ENCODE data around the gene CSHL1.
"Not testable (repeated sequence)": the region's sequence is repeated elsewhere in the genome, so short reads cannot be mapped to it uniquely, and the experiment has no call there.

The CSHL1 gene

DNA sequence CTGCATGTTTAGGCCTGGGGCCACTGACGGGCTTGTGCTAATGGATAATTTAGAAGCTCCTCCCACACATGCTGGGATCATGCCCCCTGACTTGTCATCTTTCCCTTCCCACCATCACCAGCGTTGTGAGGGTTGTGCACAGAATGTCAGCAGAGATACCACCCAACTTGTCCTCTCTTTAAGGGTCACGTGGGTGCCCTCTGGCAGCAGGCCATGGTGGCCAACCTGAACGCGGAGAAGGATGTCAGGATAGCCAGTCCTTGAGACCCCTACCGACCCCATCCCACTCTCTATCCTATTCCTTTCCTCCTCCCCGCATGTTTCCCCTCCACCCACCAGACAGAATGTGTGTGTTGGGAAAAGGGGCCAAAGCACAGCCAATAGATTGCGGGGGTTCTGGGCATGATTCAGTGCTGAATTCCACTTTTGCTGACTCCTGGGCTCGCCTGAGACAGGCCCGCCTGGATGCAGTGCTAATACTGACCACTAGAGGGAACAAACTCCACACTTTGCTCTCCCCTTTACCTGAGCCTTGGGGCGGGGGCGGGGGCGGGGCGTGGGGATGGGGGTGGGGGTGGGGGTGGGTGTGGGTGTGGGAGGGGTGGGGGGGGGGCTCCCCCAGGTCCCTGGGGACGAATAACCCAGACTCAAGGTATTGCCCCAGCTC, 29.0 kb downstream of the CSHL1 start, which contains the start of gene GH2:
GH2 (minus strand) TSS at position 10 of the 667 bp plus-strand sequence. CDS start 143 bp downstream, outside the sequence.
- peak; percentile 70 for DNase-seq

DNA sequence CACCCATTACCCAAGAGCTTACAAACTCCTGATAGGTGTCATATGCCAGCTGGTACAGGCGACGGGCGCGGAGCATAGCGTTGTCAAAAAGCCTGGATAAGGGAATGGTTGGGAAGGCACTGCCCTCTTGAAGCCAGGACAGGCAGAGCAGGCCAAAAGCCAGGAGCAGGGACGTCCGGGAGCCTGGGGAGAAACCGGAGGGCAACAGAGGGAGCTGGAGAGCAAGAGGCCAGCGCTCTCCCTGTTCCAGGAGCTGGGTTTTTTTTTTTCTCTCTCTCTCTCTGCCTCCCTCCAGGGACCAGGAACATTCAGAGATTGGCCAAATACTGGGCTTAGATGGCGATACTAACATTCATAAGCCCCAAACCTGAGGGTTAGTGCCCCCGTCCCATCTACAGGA, 29.7 kb downstream of the CSHL1 start:
- DNase-seq: not testable (repeated sequence)

DNA sequence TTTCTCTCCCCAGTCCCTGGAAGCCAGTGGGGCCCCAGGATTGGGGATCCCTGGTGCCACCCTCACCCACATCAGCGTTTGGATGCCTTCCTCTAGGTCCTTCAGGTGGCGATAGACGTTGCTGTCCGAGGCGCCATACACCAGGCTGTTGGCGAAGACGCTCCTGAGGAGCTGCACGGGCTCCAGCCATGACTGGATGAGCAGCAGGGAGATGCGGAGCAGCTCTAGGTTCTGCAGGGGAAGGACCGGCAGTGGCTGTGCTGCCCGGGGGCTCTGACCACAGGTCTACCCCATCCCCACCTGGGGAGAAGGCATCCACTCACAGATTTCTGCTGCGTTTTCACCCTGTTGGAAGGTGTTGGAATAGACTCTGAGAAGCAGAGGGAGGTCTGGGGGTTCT, 30.4 kb downstream of the CSHL1 start:
- DNase-seq: no peak

DNA sequence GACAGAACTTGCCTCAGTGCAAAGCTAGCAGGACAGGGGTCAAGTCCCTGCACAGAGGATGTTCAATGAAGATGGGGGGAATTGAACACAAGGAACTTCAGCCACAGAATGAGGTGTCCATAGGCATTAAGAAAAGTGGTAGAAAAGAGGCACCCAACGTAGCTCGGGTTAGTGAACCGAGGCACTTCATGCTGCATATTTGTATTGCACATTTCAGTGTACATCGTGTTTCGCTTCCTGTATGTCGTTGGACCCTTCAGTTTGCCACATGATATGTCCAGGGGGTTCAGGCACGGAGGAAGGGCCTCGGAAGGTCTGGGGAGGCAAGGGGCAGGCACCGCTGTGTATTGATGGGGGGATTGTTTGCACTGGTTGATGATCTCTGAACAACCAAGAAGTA, 32.6 kb downstream of the CSHL1 start:
- not testable (repeated sequence) for DNase-seq

DNA sequence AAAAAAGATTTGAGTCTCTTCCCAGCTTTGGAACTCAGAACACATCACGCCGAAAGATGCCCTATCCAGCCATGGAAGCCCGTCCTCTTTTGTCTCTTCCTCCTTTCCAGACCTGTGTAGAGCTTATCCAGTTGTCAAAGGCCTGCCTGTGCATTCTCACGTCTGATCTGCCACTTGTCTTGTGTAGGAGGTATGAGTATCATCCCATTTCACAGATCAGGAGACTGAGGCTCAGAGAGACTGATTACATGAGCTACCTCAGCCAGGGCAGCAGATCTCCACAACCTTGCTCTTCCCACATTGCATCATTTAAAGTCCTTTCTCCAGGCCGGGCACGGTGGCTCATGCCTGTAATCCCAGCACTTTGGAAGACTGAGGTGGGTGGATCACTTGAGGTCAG, 36.4 kb downstream of the CSHL1 start:
- DNase-seq: not testable (repeated sequence)

DNA sequence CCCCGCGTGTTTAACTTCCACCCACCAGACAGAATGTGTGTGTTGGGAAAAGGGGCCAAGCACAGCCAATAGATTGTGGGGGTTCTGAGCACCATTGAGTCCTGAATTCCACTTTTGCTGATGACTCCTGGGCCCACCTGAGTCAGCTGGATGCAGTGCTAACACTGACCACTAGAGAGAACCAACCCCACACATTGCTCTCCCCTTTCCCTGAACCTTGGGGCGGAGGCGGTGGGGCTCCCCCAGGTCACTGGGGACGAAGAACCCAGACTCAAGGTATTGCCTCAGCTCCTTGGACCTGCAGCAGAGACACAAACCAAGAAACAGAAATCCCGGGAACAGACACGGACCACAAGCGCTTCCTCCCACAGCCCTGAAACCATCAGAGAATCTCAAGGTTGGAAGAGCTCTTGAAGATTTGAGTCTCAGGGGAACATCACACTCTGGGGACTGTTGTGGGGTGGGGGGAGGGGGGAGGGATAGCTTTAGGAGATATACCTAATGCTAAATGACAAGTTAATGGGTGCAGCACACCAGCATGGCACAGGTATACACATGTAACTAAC, 36.9 kb downstream of the CSHL1 start:
- DNase-seq: not testable (repeated sequence)

DNA sequence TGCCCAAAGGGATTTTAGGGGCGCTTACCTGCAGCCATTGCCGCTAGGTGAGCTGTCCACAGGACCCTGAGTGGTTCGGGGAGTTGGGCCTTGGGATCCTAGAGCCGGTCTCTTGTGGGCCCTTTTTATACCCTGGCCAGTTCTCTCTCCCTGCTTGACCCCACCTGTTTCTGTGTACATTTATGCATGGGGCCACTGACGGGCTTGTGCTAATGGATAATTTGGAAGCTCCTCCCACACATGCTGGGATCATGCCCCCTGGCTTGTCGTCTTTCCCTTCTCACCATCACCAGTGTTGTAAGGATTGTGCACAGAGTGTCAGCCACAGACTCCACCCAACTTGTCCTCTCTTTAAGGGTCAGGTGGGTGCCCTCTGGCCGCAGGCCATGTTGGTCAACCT, 37.5 kb downstream of the CSHL1 start, which contains the start of gene CSH2:
CSH2 (minus strand) TSS at position 101 of the 400 bp plus-strand sequence; CDS start at position 38, 63 bp downstream.
- DNase-seq: not testable (repeated sequence)

DNA sequence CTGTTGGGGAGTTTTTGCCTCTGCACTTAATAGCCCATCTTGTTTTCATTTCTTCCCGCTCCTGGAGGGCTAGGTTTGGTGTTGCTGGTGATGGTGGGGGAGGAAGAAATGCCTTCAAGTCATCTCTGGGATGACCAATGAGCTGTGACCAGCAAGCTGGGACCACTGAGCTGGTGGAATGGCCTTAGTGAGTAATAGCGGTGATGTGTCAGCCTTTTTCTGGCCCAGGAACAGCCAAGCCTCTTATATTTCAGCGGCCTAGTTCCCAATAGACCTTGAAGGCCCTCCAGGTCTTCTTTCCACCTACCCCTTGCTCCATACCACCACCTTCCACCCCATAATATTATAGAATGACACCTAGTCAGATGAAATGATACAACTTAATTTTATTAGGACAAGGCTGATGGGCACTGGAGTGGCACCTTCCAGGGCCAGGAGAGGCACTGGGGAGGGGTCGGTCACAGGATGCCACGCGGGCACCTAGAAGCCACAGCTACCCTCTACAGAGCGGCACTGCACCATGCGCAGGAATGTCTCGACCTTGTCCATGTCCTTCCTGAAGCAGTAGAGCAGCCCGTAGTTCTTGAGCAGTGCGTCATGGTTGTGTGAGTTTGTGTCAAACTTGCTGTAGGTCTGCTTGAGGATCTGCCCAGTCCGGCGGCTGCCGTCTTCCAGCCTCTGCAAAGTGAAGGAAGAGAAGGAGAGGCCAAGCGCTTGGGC, 39.3 kb downstream of the CSHL1 start:
- not testable (repeated sequence) for DNase-seq

DNA sequence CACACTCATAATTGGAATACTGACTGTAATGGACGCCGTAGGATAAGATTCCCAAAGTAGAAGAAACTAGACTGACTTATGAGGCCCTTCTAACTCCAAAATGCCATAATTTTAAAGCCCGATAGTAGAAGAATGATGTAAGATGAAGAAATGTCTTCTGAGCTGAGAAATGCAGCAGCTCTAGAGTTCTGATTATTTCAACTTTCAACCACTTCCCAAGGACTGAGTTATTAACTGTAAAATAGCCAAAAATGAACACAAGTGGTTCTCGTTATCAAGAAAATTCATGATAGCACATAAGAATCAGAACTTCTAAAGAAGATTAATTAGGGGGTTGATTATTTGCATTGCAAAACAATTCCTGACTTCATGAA, 40.8 kb downstream of the CSHL1 start:
- DNase-seq: not testable (repeated sequence)

DNA sequence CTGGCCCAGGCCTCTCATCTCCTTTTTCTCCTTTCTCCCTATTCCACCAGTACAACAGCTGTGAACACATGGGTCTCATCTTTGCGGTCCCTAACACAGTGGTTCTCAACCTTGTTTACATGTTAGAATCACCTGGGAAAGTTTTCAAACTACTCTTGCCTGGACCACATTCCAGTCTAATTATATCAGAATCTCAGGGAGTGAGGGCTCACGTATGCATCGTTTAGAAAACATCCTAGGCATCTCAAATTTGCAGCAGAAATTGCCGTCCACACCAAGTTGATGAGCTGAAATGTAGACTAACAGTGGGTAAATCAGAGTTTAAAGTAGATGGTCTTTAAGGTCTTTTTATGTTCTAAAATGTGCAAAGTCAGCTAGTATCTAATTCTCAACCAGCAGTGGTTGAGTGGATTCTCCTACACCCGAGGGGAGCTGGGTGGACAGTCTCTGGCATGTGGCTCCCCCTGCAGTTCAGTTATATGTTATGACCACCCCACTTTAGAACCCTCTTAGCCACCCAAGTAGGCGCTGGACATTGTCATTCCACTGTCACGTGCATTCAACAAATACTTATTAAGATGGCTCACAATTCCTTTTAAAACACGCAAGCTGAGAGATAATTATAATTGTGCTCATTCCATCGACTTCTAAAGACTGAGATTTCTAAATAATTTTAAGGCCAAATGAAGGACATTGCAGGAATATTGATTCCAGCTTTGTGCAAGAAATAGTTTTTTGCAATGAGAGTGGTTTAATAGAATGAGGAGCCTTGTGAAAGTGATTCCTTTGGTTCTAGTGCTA, 41.4 kb downstream of the CSHL1 start:
- DNase-seq: not testable (repeated sequence)

DNA sequence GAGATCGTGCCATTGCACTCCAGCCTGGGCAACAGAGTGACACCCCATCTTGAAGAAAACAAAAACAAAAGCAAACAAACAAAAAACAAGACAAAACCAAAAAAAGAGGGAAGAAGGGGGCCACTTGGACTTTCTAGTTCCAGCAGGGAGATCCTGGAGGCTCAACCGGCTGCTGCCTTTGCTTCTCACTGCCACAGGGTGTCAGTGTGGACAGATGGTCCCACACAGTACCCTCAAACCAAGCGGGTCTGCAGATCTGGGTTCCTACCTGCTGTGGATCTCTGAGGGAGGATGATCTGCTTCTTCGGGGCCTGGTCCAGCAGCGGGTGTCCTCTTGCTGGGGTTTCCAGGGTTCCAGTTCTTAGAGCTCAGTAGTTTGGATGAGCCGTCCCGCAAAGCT, 44.4 kb downstream of the CSHL1 start:
- DNase-seq: not testable (repeated sequence)

All from CD4-positive, alpha-beta T cell treated with Interleukin-17A for 1 hour (primary cell).